Colon (tissue), 2 donors: ENCODE results near the gene ACER3.
"Not testable (repeated sequence)": the region's sequence is repeated elsewhere in the genome, so short reads cannot be mapped to it uniquely, and the experiment has no call there.

Source experiments
- FAIRE-seq: peaks from 2 replicates; lab custom pipeline; 2012; peaks lifted over from hg19 to GRCh38; lab: Jason Lieb, UNC
- donor health status: control.
- donor health status: control.

The ACER3 gene

GRCh38 chr11:76860539-76861475 is at the start of gene ACER3:
ACER3 (plus strand) TSS chr11:76860918; CDS start chr11:76860977, 59 bp downstream.
- no peak for FAIRE-seq

- no peak for FAIRE-seq
Measured at GRCh38 chr11:76811259-76811658, 49.5 kb upstream of the ACER3 start.

DNA sequence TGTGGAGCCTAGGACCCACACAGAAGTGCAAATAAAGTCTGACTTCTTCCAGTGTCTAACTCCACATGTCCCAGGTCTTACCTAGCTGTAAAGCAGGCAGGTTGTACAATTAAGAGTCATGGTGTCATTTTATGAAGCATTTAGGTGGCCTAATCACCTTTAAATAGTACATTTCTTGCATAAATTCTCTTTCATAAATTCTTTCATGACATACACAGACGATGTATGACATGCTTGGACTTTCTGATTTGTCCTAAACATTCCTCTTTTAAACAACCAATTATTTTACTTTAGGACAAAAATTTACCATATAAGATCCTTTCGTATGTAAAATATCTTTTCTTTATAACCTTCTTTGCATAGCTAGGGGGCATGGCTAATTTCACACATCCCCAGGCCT is 46.3 kb upstream of the ACER3 start:
- no peak for FAIRE-seq

DNA sequence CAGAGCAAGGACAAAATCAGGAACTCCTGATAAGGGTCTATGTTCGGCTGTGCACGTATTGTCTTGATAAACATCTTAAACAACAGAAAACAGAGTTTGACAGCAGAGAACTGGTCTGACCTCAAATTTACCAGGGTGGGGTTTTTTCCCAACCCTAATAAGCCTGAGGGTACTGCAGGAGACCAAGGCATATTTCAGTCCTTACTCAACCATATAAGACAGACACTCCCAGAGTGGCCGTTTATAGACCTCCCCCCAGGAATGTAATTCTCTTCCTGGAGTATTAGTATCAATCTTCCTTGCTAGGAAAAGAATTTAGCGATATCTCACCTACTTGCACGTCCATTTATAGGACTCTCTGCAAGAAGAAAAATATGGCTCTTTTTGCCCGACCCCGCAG is 45.0 kb upstream of the ACER3 start:
- FAIRE-seq: not testable (repeated sequence)

- no peak for FAIRE-seq
Measured at GRCh38 chr11:76820184-76820566, 40.5 kb upstream of the ACER3 start.

GRCh38 chr11:76821396-76821795 is 39.3 kb upstream of the ACER3 start:
- not testable (repeated sequence) for FAIRE-seq

DNA sequence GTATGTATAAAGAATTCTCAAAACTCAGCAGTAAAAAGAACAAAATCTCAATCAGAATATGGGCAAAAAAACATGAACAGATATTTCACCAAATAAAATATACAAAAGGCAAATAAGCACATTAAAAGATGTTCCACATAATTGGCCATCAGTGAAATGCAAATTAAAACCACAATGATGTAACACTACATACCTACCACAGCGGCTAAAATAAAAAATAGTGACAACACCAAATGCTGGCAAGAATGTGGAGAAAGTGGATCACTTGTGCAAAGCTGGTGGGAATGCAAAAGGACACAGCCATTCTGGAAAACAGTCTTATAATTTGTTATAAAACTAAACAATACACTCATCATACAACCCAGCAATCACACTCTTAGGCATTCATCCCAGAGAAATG is 38.3 kb upstream of the ACER3 start:
- FAIRE-seq: no peak

DNA sequence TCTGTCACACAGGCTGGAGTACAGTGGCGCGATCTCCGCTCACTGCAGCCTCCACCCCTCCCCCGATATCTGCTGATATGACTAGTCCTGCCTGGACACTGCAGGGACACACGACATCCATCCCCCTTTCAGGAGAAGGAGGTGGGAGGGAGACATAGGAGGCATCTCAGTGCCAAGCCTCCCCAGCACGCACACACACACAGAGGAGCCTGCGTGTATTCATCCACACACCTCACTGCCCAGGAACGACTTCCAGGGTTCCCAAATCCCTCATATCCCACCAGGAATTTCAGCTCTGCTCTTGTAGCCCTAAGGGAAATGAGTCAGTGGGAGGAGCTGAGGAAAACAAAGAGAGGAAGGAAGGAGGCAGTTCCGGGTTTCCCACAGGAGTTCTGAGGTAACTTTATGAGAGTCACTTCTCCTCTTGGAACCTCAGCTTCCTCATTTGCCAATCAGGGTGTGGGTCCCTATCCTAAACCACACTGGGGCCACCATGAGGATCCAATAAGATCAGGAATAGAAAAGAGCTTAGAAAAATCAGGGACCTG is 37.2 kb upstream of the ACER3 start:
- no peak for FAIRE-seq

DNA sequence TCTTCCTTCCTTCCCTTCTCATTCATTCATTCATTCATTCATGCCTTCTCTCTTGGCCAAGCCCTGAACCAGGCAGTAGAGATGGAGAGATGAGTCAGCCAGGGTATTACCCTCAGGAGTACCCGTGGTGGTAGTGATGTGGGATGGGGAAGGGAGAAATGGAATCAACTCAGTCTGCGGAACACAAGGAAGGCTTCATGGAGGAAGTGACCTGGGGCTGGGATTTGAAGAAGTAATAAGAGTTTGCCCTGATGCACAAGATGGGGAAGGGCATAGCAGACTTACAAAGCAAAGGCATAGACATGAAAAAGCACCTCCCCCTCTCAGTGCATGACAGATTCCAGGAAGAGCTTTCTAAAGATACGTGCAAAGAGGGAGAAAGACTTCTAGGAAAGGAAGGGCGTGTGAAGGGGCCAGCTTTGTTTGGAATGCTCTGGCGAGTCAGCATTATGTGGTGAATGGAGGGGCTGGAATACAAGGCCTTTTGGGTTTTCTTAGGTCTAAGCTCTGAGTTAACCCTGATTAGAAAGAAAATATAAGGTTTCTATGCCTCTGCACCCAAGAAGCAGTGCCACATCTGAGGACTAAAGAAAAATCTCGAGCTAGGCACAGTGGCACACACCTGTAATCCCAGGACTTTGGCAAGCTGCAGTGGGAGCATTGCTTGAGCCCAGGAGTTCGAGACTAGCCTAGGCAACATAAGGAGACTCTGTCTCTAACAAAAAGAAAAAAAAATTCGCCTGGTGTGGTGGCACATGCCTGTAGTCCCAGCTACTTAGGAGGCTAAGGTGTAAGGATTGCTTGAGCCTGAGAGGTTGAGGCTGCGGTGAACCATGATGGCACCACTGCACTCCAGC is 36.4 kb upstream of the ACER3 start:
- no peak for FAIRE-seq

DNA sequence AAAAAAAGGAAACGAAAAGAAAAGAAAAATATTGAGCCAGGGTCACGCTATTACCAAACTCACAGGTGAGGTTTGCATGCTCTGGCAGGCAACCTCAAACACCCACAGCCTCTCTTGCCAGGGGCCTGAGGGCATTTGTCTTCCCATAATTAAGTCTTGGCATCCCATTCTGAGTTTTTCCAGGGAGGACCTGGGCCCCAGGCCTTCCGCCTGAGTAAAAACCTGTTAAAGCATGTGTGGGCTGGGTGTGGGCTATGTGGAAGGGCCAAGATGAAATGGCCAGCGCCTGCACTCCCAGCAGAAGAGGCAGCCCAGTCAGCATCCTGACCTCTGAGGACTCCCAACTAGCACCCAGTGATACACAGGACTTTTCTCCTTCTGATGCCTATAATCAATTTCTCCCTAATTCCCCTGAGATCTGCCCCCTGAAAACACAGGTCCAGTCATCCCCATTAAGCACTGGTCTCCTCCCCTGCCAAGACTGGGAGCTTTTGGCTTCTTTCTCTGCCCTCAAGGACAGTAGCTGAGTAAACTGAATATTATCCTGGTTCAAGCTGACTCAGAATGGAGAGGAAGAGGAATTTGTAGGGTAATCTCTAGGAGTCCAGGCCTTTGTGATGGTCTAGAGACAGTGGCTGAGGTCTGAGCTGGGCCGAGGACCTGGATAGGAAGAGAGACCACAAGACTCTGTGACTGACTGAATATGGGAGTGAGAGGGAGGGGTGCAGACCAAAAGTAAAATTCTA is 35.6 kb upstream of the ACER3 start:
- no peak for FAIRE-seq

DNA sequence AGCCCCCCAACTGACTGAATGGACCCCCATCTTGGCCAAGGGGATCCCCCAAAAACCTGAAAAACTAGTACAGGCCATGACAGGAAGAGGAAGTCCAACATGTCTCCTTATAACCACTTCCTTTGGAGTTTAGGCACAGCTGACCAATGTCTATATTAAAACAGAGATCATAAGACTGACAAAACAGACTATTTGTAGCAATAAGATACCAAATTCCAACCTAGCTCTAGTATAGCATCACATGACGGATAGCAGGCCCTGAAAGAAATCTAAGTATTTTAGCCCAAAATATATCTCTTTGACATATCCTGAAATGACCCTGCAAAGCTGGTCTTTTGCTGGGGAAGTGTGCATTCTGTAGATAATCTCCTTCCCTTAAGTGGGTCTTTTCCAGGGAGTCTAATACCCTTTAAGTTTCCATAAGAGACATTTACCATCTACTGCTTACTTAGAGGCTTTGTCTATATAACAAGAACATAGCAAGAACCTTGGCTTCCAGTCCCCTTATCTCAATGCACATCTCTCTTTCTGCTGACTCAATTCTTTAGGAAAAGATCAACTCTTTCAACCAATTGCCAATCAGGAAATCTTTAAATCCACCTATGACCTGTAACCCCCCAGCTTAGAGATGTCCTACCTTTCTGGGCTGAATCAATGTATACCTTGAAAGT is 34.9 kb upstream of the ACER3 start:
- no peak for FAIRE-seq

GRCh38 chr11:76826508-76826907 is 34.2 kb upstream of the ACER3 start:
- FAIRE-seq: not testable (repeated sequence)

DNA sequence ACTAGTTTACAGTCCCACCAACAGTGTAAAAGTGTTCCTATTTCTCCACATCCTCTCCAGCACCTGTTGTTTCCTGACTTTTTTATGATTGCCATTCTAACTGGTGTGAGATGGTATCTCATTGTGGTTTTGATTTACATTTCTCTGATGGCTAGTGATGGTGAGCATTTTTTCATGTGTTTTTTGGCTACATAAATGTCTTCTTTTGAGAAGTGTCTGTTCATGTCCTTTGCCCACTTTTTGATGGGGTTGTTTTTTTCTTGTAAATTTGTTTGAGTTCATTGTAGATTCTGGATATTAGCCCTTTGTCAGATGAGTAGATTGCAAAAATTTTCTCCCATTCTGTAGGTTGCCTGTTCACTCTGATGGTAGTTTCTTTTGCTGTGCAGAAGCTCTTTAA is 33.7 kb upstream of the ACER3 start:
- not testable (repeated sequence) for FAIRE-seq

GRCh38 chr11:76830639-76831327 is 29.9 kb upstream of the ACER3 start:
- no peak for FAIRE-seq

- no peak for FAIRE-seq
Measured at GRCh38 chr11:76831686-76832310, 28.9 kb upstream of the ACER3 start.

- FAIRE-seq: no peak
Measured at GRCh38 chr11:76832361-76832760, 28.4 kb upstream of the ACER3 start.

GRCh38 chr11:76834151-76834550 is 26.6 kb upstream of the ACER3 start:
- no peak for FAIRE-seq

GRCh38 chr11:76835036-76835435 is 25.7 kb upstream of the ACER3 start:
- no peak for FAIRE-seq

DNA sequence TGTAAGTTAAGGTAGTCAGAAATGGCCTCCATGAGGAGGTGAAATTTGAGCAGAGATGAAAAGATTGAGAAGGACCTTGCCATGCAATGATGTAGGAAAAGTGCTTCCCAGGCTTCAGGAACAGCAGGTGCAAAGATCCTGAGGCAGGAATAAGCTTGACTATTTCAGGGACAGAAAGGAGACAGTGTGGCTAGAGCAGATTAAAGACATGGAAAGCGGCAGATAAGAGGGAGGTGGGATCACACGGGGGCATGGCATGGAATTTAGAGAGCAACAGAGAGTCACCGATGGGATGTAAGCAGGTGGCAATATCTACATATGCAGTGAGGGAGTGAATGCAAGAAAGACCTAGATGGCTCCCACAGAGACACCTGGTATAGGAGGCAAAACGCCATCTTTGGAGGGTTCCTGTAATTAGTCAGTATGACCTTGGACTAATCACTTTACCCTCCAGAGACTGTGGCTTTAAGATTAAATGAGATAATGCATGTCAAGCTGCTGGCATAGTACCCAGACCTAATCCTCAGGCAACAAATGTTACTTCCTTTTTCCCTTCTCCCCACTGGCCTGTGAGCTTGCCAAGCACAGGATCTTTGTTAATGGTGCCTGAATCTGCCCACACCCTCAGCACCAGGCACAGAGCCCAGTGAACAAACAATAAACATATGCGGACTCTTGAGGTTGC is 24.6 kb upstream of the ACER3 start:
- no peak for FAIRE-seq
